RWPE2 (cell line): ENCODE measurements around the gene MGMT.

Experiments used
- ATAC-seq: fragments of 200-7000 bp; cut with Tn5 transposase; 3 replicates; pipeline ENCODE4 v1.9.1; 2021; ENCODE audit warnings: low read depth
- DNase-seq: peaks from one replicate; pipeline ENCODE4 v3.0.0-alpha.2; 2020; ENCODE audit warnings: low spot score
- H3K27ac ChIP-seq: fragments of 450-650 bp; 2 replicates; pipeline ENCODE4 v1.5.1; 2017; ENCODE audit warnings: mild to moderate bottlenecking; ENCODE audit not compliant: poor library complexity, severe bottlenecking
- H3K27me3 ChIP-seq: fragments of 250-450 bp; sonication (Bioruptor Pico); 2 replicates; pipeline ENCODE4 v1.5.1; 2021; ENCODE audit warnings: mild to moderate bottlenecking, moderate library complexity; ENCODE audit not compliant: insufficient read depth, poor library complexity, severe bottlenecking
- H3K36me3 ChIP-seq: fragments of 250-450 bp; sonication (Bioruptor Pico); 2 replicates; pipeline ENCODE4 v1.5.1; 2020; ENCODE audit warnings: low read depth, mild to moderate bottlenecking, moderate library complexity
- H3K4me1 ChIP-seq: fragments of 250-450 bp; sonication (Bioruptor Pico); 2 replicates; pipeline ENCODE4 v1.5.1; 2021; ENCODE audit warnings: mild to moderate bottlenecking, moderate library complexity; ENCODE audit not compliant: insufficient read depth, poor library complexity, severe bottlenecking
- H3K4me3 ChIP-seq: fragments of 250-450 bp; sonication (Bioruptor Pico); 2 replicates; pipeline ENCODE4 v1.5.1; 2021; ENCODE audit warnings: mild to moderate bottlenecking, moderate library complexity; ENCODE audit not compliant: severe bottlenecking
- H3K9me3 ChIP-seq: fragments of 250-450 bp; sonication (Bioruptor Pico); 2 replicates; pipeline ENCODE4 v1.5.1; 2021; ENCODE audit warnings: mild to moderate bottlenecking, moderate library complexity; ENCODE audit not compliant: severe bottlenecking
- CTCF ChIP-seq: fragments of 450-650 bp; IDR thresholded peaks from one replicate; pipeline ENCODE4 v1.5.1; 2017; ENCODE audit warnings: mild to moderate bottlenecking, moderate library complexity; ENCODE audit not compliant: poor library complexity, severe bottlenecking

The MGMT gene

GRCh38 chr10:129631870-129632623 lies 165.0 kb downstream of the MGMT start:
- TF ChIP-seq CTCF, result no peak
- no peak for ATAC-seq
- no peaks in the 10 kb centered on the region for H3K4me1 ChIP-seq
- no peak overlapping the region for H3K4me3 ChIP-seq
- DNase-seq, result no peak
- H3K27me3 ChIP-seq, result no peaks in the 10 kb centered on the region
- no peaks in the 10 kb centered on the region for H3K36me3 ChIP-seq
- no peaks in the 10 kb centered on the region for H3K9me3 ChIP-seq
- H3K27ac ChIP-seq, result no peak overlapping the region

- Histone ChIP-seq H3K27me3 (no peaks in the 10 kb centered on the region), H3K27ac (no peak overlapping the region), H3K36me3 (no peaks in the 10 kb centered on the region), H3K4me3 (no peak overlapping the region), H3K4me1 (no peaks in the 10 kb centered on the region), H3K9me3 (no peaks in the 10 kb centered on the region)
- DNase-seq (no peak), ATAC-seq (no peak)
- TF ChIP-seq CTCF, result no peak
Observed at GRCh38 chr10:129637010-129637409, 170.0 kb downstream of the MGMT start.

GRCh38 chr10:129637846-129638245 lies 170.8 kb downstream of the MGMT start:
- no peaks in the 10 kb centered on the region for H3K36me3 ChIP-seq
- no peak for TF ChIP-seq CTCF

GRCh38 chr10:129641351-129641750 lies 174.3 kb downstream of the MGMT start:
- H3K4me1 ChIP-seq, result peaks cover 7% of the 10 kb centered on the region
- DNase-seq, result no peak
- no peak overlapping the region for H3K4me3 ChIP-seq
- H3K36me3 ChIP-seq, result no peaks in the 10 kb centered on the region
- no peak overlapping the region for H3K27ac ChIP-seq
- no peak for ATAC-seq
- H3K9me3 ChIP-seq, result no peaks in the 10 kb centered on the region
- H3K27me3 ChIP-seq, result no peaks in the 10 kb centered on the region
- no peak for TF ChIP-seq CTCF

More at GRCh38 chr10:129637846-129638245, 170.8 kb downstream of the MGMT start:
- no peak overlapping the region for H3K4me3 ChIP-seq
- H3K27ac ChIP-seq, result no peak overlapping the region
- DNase-seq (no peak), ATAC-seq (no peak)
- H3K4me1 ChIP-seq, result peaks cover 7% of the 10 kb centered on the region
- H3K27me3 ChIP-seq, result no peaks in the 10 kb centered on the region
- H3K9me3 ChIP-seq, result no peaks in the 10 kb centered on the region

- no peak for TF ChIP-seq CTCF
- Histone ChIP-seq H3K36me3 (no peaks in the 10 kb centered on the region), H3K9me3 (no peaks in the 10 kb centered on the region), H3K4me3 (no peak overlapping the region), H3K4me1 (peaks cover 7% of the 10 kb centered on the region), H3K27me3 (no peaks in the 10 kb centered on the region), H3K27ac (no peak overlapping the region)
- no peak; the same call in 2 of the 3 replicates for ATAC-seq
- no peak for DNase-seq
Observed at GRCh38 chr10:129641982-129642381, 174.9 kb downstream of the MGMT start.
